ENCODE data around the gene KAZN.
A peak's percentile ranks its signal among the peaks of the same experiment; 100 is the strongest.

The KAZN gene

GRCh38 chr1:14912839-14913481 is 314.5 kb downstream of the KAZN start:
- no peak for TF ChIP-seq CTCF (IDR thresholded peaks at IDR 0.05; ENCODE audit: low read depth, low read length)
- DNase-seq (ENCODE audit: extremely low read depth, low read depth): no peak

GRCh38 chr1:14913482-14914177 is 315.1 kb downstream of the KAZN start:
- TF ChIP-seq CTCF (IDR thresholded peaks at IDR 0.05; ENCODE audit: low read depth, low read length): no peak
- no peak for DNase-seq (ENCODE audit: extremely low read depth, low read depth)

GRCh38 chr1:14914351-14914988 is 316.0 kb downstream of the KAZN start:
- DNase-seq (ENCODE audit: extremely low read depth, low read depth): no peak

GRCh38 chr1:14915356-14916054 is 317.0 kb downstream of the KAZN start:
- TF ChIP-seq CTCF (IDR thresholded peaks at IDR 0.05; ENCODE audit: low read depth, low read length): peak; percentile 95
- DNase-seq (ENCODE audit: extremely low read depth, low read depth): no peak

More at GRCh38 chr1:14914351-14914988, 316.0 kb downstream of the KAZN start:
- TF ChIP-seq CTCF (IDR thresholded peaks at IDR 0.05; ENCODE audit: low read depth, low read length): no peak

- TF ChIP-seq CTCF (IDR thresholded peaks at IDR 0.05; ENCODE audit: low read depth, low read length): no peak
- no peak for DNase-seq (ENCODE audit: extremely low read depth, low read depth)
These were observed 320.8 kb downstream of the KAZN start for GRCh38 chr1:14919289-14919688.

- no peak for TF ChIP-seq CTCF (IDR thresholded peaks at IDR 0.05; ENCODE audit: low read depth, low read length)
These were observed 321.3 kb downstream of the KAZN start for GRCh38 chr1:14919751-14920150.

More at GRCh38 chr1:14919751-14920150, 321.3 kb downstream of the KAZN start:
- no peak for DNase-seq (ENCODE audit: extremely low read depth, low read depth)
